Stimulated activated naive B cell treated with anti-CD40 and anti-IgM and Interleukin-4, amounts not matched to agents 10 μg/mL and 1 μg/mL and 100 μg/mL, for 72 hours (primary cell): Measurements from ENCODE around the gene SYTL4.

ENCODE experiments used
- ATAC-seq, 2 donors: fragments of 150-1000 bp; cut with Tn5 transposase; replicated peaks; 2 replicates each; pipeline ENCODE4 v1.10.0; 2021; ENCODE audit warnings: moderate library complexity in 1 of 2
- DNase-seq: peaks from one replicate; pipeline ENCODE4 v3.0.0; 2021
- H3K27ac Mint-ChIP-seq: one replicate; pipeline ENCODE4 v1.8.0; 2022; ENCODE audit warnings: mild to moderate bottlenecking, mixed read lengths
- H3K27me3 Mint-ChIP-seq, 2 donors: one replicate each; pipeline ENCODE4 v1.8.0; 2022; ENCODE audit warnings: mixed read lengths in 2 of 2
- H3K36me3 Mint-ChIP-seq, 2 donors: one replicate each; pipeline ENCODE4 v1.8.0; 2022; ENCODE audit warnings: mixed read lengths in 2 of 2, mild to moderate bottlenecking in 1 of 2
- H3K4me1 Mint-ChIP-seq, 2 donors: one replicate each; pipeline ENCODE4 v1.8.0; 2022; ENCODE audit warnings: mixed read lengths in 2 of 2, mild to moderate bottlenecking in 1 of 2
- H3K4me3 Mint-ChIP-seq, 2 donors: one replicate each; pipeline ENCODE4 v1.8.0; 2022; ENCODE audit warnings: mild to moderate bottlenecking in 2 of 2, mixed read lengths in 2 of 2, moderate library complexity in 1 of 2
- H3K9me3 Mint-ChIP-seq, 2 donors: one replicate each; pipeline ENCODE4 v1.8.0; 2022; ENCODE audit warnings: mixed read lengths in 2 of 2, mild to moderate bottlenecking in 1 of 2

Gene SYTL4

GRCh38 chrX:100648458-100649417, 83.2 kb downstream of the SYTL4 start:
- Mint-ChIP-seq H3K27me3 (peaks cover 32 to 37% of the 10 kb centered on the region in 2 donors), H3K9me3 (no peaks in the 10 kb centered on the region), H3K27ac (no peak overlapping the region), H3K36me3 (peaks cover 0 to 1% of the 10 kb centered on the region in 2 donors), H3K4me3 (no peak overlapping the region), H3K4me1 (no peaks in the 10 kb centered on the region)
- DNase-seq (no peak), ATAC-seq (no peak)

GRCh38 chrX:100647739-100648138, 84.2 kb downstream of the SYTL4 start:
- no peak for DNase-seq
- Mint-ChIP-seq H3K36me3 (no peaks in the 10 kb centered on the region), H3K4me3 (no peak overlapping the region), H3K27ac (no peak overlapping the region), H3K27me3 (peaks cover 27 to 29% of the 10 kb centered on the region in 2 donors), H3K9me3 (no peaks in the 10 kb centered on the region), H3K4me1 (no peaks in the 10 kb centered on the region)
- no peak for ATAC-seq

GRCh38 chrX:100647095-100647494, 84.8 kb downstream of the SYTL4 start:
- no peak for ATAC-seq
- H3K36me3 Mint-ChIP-seq = no peaks in the 10 kb centered on the region
- H3K4me3 Mint-ChIP-seq = no peak overlapping the region
- peaks cover 29 to 34% of the 10 kb centered on the region in 2 donors for H3K27me3 Mint-ChIP-seq
- DNase-seq = no peak
- H3K4me1 Mint-ChIP-seq = no peaks in the 10 kb centered on the region
- no peak overlapping the region for H3K27ac Mint-ChIP-seq
- no peaks in the 10 kb centered on the region for H3K9me3 Mint-ChIP-seq

GRCh38 chrX:100645106-100645505, 86.8 kb downstream of the SYTL4 start:
- no peaks in the 10 kb centered on the region for H3K36me3 Mint-ChIP-seq

GRCh38 chrX:100643956-100644860, 87.7 kb downstream of the SYTL4 start, which contains the start of gene SRPX2:
TSS of gene SRPX2 (plus strand) at chrX:100644199. CDS start at chrX:100646323, 2,124 bp downstream.
- Mint-ChIP-seq H3K27me3 (peaks cover 40 to 41% of the 10 kb centered on the region in 2 donors), H3K9me3 (no peaks in the 10 kb centered on the region), H3K4me3 (no peak within 1 kb of the TSS), H3K27ac (no peak within 1 kb of the TSS), H3K4me1 (no peaks in the 10 kb centered on the region), H3K36me3 (no peaks in the 10 kb centered on the region)
- DNase-seq (no peak), ATAC-seq (peak in 1 of 2 donors; percentile 67)

More at GRCh38 chrX:100645106-100645505, 86.8 kb downstream of the SYTL4 start:
- no peak for DNase-seq
- peaks cover 33% of the 10 kb centered on the region in 2 donors for H3K27me3 Mint-ChIP-seq
- ATAC-seq = no peak
- no peak overlapping the region for H3K27ac Mint-ChIP-seq
- no peaks in the 10 kb centered on the region for H3K4me1 Mint-ChIP-seq
- no peak overlapping the region for H3K4me3 Mint-ChIP-seq
- no peaks in the 10 kb centered on the region for H3K9me3 Mint-ChIP-seq

GRCh38 chrX:100643212-100643611, 88.7 kb downstream of the SYTL4 start:
- Mint-ChIP-seq H3K36me3 (no peaks in the 10 kb centered on the region), H3K4me3 (no peak overlapping the region), H3K27me3 (peaks cover 45 to 46% of the 10 kb centered on the region in 2 donors), H3K4me1 (no peaks in the 10 kb centered on the region), H3K27ac (no peak overlapping the region), H3K9me3 (no peaks in the 10 kb centered on the region)
- DNase-seq (no peak), ATAC-seq (no peak)

- Mint-ChIP-seq H3K27me3 (peaks cover 45 to 46% of the 10 kb centered on the region in 2 donors), H3K4me1 (no peaks in the 10 kb centered on the region)
- no peak for ATAC-seq
Observed at GRCh38 chrX:100642290-100642689, 89.6 kb downstream of the SYTL4 start.

GRCh38 chrX:100636321-100636991, 95.5 kb downstream of the SYTL4 start, which contains the start of gene TSPAN6:
TSS of gene TSPAN6 (minus strand) at chrX:100636806. CDS start at chrX:100636694, 112 bp downstream.
- peak within 1 kb of the TSS; percentile 85 for H3K27ac Mint-ChIP-seq
- peak within 1 kb of the TSS; percentile 86 to 92 for H3K4me3 Mint-ChIP-seq
- H3K9me3 Mint-ChIP-seq = peaks cover 0 to 2% of the 10 kb centered on the region in 2 donors
- DNase-seq (peak; percentile 42), ATAC-seq (peak; percentile 91 to 98)
- H3K27me3 Mint-ChIP-seq = peaks cover 37 to 40% of the 10 kb centered on the region in 2 donors
- H3K36me3 Mint-ChIP-seq = no peaks in the 10 kb centered on the region
- peaks cover 5 to 11% of the 10 kb centered on the region in 2 donors for H3K4me1 Mint-ChIP-seq

More at GRCh38 chrX:100642290-100642689, 89.6 kb downstream of the SYTL4 start:
- DNase-seq = no peak
- Mint-ChIP-seq H3K27ac (no peak overlapping the region), H3K9me3 (no peaks in the 10 kb centered on the region), H3K4me3 (no peak overlapping the region), H3K36me3 (no peaks in the 10 kb centered on the region)

GRCh38 chrX:100635989-100636320, 96.0 kb downstream of the SYTL4 start:
- Mint-ChIP-seq H3K4me3 (peak overlapping the region in 1 of 2 donors; percentile 86), H3K36me3 (no peaks in the 10 kb centered on the region), H3K27me3 (peaks cover 32 to 39% of the 10 kb centered on the region in 2 donors), H3K9me3 (peaks cover 0 to 2% of the 10 kb centered on the region in 2 donors), H3K4me1 (peaks cover 5 to 11% of the 10 kb centered on the region in 2 donors), H3K27ac (no peak overlapping the region)
- ATAC-seq (no peak), DNase-seq (no peak)

GRCh38 chrX:100635040-100635439, 96.9 kb downstream of the SYTL4 start:
- no peaks in the 10 kb centered on the region for H3K36me3 Mint-ChIP-seq

GRCh38 chrX:100625985-100626491, 105.9 kb downstream of the SYTL4 start:
- peak; percentile 44 for DNase-seq
- Mint-ChIP-seq H3K4me3 (no peak overlapping the region), H3K4me1 (peaks cover 8% of the 10 kb centered on the region in 2 donors), H3K36me3 (no peaks in the 10 kb centered on the region), H3K27ac (no peak overlapping the region), H3K9me3 (no peaks in the 10 kb centered on the region), H3K27me3 (peaks cover 7 to 33% of the 10 kb centered on the region in 2 donors)
- ATAC-seq = peak; percentile 94

More at GRCh38 chrX:100635040-100635439, 96.9 kb downstream of the SYTL4 start:
- H3K27ac Mint-ChIP-seq = no peak overlapping the region
- peaks cover 0 to 2% of the 10 kb centered on the region in 2 donors for H3K9me3 Mint-ChIP-seq
- H3K4me3 Mint-ChIP-seq = no peak overlapping the region
- peaks cover 5 to 11% of the 10 kb centered on the region in 2 donors for H3K4me1 Mint-ChIP-seq
- DNase-seq (no peak), ATAC-seq (no peak)
- H3K27me3 Mint-ChIP-seq = peaks cover 32 to 44% of the 10 kb centered on the region in 2 donors
